Tibial artery (tissue), 4 donors: Measurements from ENCODE around the gene NUP133.
"Not testable (repeated sequence)": the region's sequence is repeated elsewhere in the genome, so short reads cannot be mapped to it uniquely, and the experiment has no call there.

Experiments
- DNase-seq, 2 donors: peaks; one replicate each; pipeline ENCODE4 v3.0.0-alpha.2; 2019
- H3K27ac ChIP-seq, 2 donors: fragments of 200-600 bp; sonication (generic) in 1 of 2; 1 replicate in 1 of 2; 2 replicates in 1 of 2; pipeline ENCODE4 v1.5.1; 2018 to 2019; ENCODE audit warnings: mild to moderate bottlenecking in 1 of 2
- H3K27me3 ChIP-seq, 2 donors: fragments of 200-600 bp; sonication (generic) in 1 of 2; one replicate each; pipeline versions ENCODE4 v1.5.1 to v1.6.0; 2016 to 2019
- H3K36me3 ChIP-seq, 3 donors: fragments of 200-600 bp; sonication (generic) in 2 of 3; one replicate each; pipeline ENCODE4 v1.5.1; 2016 to 2019; ENCODE audit warnings: mild to moderate bottlenecking in 2 of 3
- H3K4me1 ChIP-seq, 4 donors: fragments of 200-600 bp; sonication (generic) in 2 of 4; 1 replicate in 3 of 4; 2 replicates in 1 of 4; pipeline ENCODE4 v1.5.1; 2016 to 2019
- H3K4me3 ChIP-seq, 2 donors: fragments of 200-600 bp; sonication (generic) in 1 of 2; 1 replicate in 1 of 2; 2 replicates in 1 of 2; pipeline ENCODE4 v1.5.1; 2018 to 2019; ENCODE audit warnings: mild to moderate bottlenecking in 2 of 2
- H3K9me3 ChIP-seq, 3 donors: fragments of 200-600 bp; sonication (generic) in 1 of 3; one replicate each; pipeline ENCODE4 v1.5.1; 2016 to 2019
- CTCF ChIP-seq, 2 experiments: fragments of 200-600 bp in 1 of 2; fragments of 450-650 bp in 1 of 2; IDR thresholded peaks; one replicate each; pipeline ENCODE4 v1.5.1; 2017 to 2019; ENCODE audit warnings: antibody characterized with exemption in 2 of 2, mild to moderate bottlenecking in 1 of 2, moderate library complexity in 1 of 2
- intact Hi-C: fragments of 100-400 bp; cut with DNase I; formaldehyde crosslinking; loops from one replicate; pipeline ENCODE4 v1.15.0; 2023; ENCODE audit warnings: low total_unique reads

The NUP133 gene

GRCh38 chr1:229403573-229403972 is 104.6 kb downstream of the NUP133 start:
- Histone ChIP-seq H3K4me1 (peaks cover 0 to 20% (median 17%) of the 10 kb centered on the region in 4 donors), H3K4me3 (no peak overlapping the region), H3K9me3 (no peaks in the 10 kb centered on the region), H3K27me3 (peaks cover 0 to 36% of the 10 kb centered on the region in 2 donors), H3K36me3 (no peaks in the 10 kb centered on the region), H3K27ac (no peak overlapping the region)
- TF ChIP-seq CTCF (IDR thresholded peaks at IDR 0.05), result no peak
- intact Hi-C loops, result no loop called here
- no peak for DNase-seq

GRCh38 chr1:229402993-229403392 is 105.1 kb downstream of the NUP133 start:
- TF ChIP-seq CTCF (IDR thresholded peaks at IDR 0.05), result no peak
- Histone ChIP-seq H3K27me3 (peaks cover 0 to 35% of the 10 kb centered on the region in 2 donors), H3K27ac (no peak overlapping the region), H3K4me1 (peaks cover 0 to 14% (median 12%) of the 10 kb centered on the region in 4 donors), H3K36me3 (no peaks in the 10 kb centered on the region), H3K9me3 (no peaks in the 10 kb centered on the region), H3K4me3 (no peak overlapping the region)
- intact Hi-C loops, result no loop called here
- no peak for DNase-seq

GRCh38 chr1:229402329-229402728 is 105.8 kb downstream of the NUP133 start:
- H3K4me3 ChIP-seq, H3K9me3 ChIP-seq, DNase-seq, intact Hi-C loops, H3K36me3 ChIP-seq, H3K4me1 ChIP-seq, H3K27ac ChIP-seq: not testable (repeated sequence)
- peaks cover 0 to 33% of the 10 kb centered on the region in 2 donors for H3K27me3 ChIP-seq

- no peak for TF ChIP-seq CTCF (IDR thresholded peaks at IDR 0.05)
- Histone ChIP-seq H3K4me3 (no peak overlapping the region), H3K27me3 (peaks cover 0 to 36% of the 10 kb centered on the region in 2 donors), H3K36me3 (no peaks in the 10 kb centered on the region), H3K27ac (no peak overlapping the region), H3K9me3 (no peaks in the 10 kb centered on the region), H3K4me1 (no peaks in the 10 kb centered on the region)
- no peak for DNase-seq
- intact Hi-C loops, result no loop called here
These were observed 110.4 kb downstream of the NUP133 start for GRCh38 chr1:229397762-229398161.

- no peak for TF ChIP-seq CTCF (IDR thresholded peaks at IDR 0.05)
- Histone ChIP-seq H3K27me3 (peaks cover 0 to 38% of the 10 kb centered on the region in 2 donors), H3K27ac (no peak overlapping the region), H3K4me1 (no peaks in the 10 kb centered on the region), H3K36me3 (no peaks in the 10 kb centered on the region), H3K4me3 (no peak overlapping the region), H3K9me3 (no peaks in the 10 kb centered on the region)
- no peak for DNase-seq
- intact Hi-C loops, result no loop called here
These were observed 111.4 kb downstream of the NUP133 start for GRCh38 chr1:229396585-229397206.

- DNase-seq, H3K4me1 ChIP-seq, H3K27ac ChIP-seq, H3K4me3 ChIP-seq, H3K36me3 ChIP-seq, intact Hi-C loops, H3K9me3 ChIP-seq: not testable (repeated sequence)
- peaks cover 0 to 35% of the 10 kb centered on the region in 2 donors for H3K27me3 ChIP-seq
These were observed 113.6 kb downstream of the NUP133 start for GRCh38 chr1:229394517-229394916.

- intact Hi-C loops, result no loop called here
These were observed 115.2 kb downstream of the NUP133 start for GRCh38 chr1:229392936-229393335.

More at GRCh38 chr1:229392936-229393335, 115.2 kb downstream of the NUP133 start:
- Histone ChIP-seq H3K27ac (no peak overlapping the region), H3K4me1 (no peaks in the 10 kb centered on the region), H3K36me3 (no peaks in the 10 kb centered on the region), H3K9me3 (peaks cover 0 to 4% (median 0%) of the 10 kb centered on the region in 3 donors), H3K27me3 (peaks cover 0 to 35% of the 10 kb centered on the region in 2 donors), H3K4me3 (no peak overlapping the region)
- no peak for DNase-seq
- no peak for TF ChIP-seq CTCF (IDR thresholded peaks at IDR 0.05)
